Neuron (in vitro differentiated cells): ENCODE data around the gene SNX13.
"Not testable (repeated sequence)": the region's sequence is repeated elsewhere in the genome, so short reads cannot be mapped to it uniquely, and the experiment has no call there.

Source experiments
- H2AFZ ChIP-seq: one replicate; pipeline ENCODE4 v1.6.1; 2013; ENCODE audit warnings: low read depth, mild to moderate bottlenecking, inconsistent platforms, low read length, moderate library complexity
- H3K27me3 ChIP-seq: one replicate; pipeline ENCODE4 v1.6.1; 2013; ENCODE audit warnings: low read length; ENCODE audit not compliant: insufficient read depth
- H3K36me3 ChIP-seq: one replicate; pipeline ENCODE4 v1.6.1; 2013; ENCODE audit warnings: low read length; ENCODE audit not compliant: insufficient read depth
- H3K4me1 ChIP-seq: one replicate; pipeline ENCODE4 v1.6.1; 2013; ENCODE audit warnings: low read length; ENCODE audit not compliant: insufficient read depth
- H3K4me3 ChIP-seq: 2 replicates; pipeline ENCODE4 v1.5.1; 2013; ENCODE audit warnings: mild to moderate bottlenecking, low read length, moderate library complexity
- H3K9me3 ChIP-seq: one replicate; pipeline ENCODE4 v1.6.1; 2013; ENCODE audit warnings: low read length

Gene SNX13

DNA sequence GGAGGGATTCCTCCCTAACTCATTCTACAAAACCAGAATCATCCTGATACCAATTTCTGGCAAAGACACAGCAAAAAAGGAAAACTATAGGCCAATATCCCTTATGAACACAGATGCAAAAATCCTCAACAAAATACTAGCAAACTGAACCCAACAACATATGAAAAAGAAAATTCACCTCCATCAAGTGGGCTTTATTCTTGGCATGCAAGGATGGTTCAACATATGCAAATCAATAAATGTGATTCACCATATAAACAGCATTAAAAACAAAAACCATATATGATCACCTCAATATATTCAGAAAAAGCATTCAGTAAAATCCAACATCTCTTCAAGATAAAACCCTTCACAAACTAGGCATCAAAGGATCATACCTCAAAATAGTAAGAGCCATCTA lies 23.5 kb downstream of the SNX13 start:
- Histone ChIP-seq H3K4me1 (no peaks in the 10 kb centered on the region), H3K9me3 (peaks cover 4% of the 10 kb centered on the region), H3K27me3 (no peaks in the 10 kb centered on the region), H3K4me3 (no peak overlapping the region), H2AFZ (no peak overlapping the region), H3K36me3 (no peaks in the 10 kb centered on the region)

DNA sequence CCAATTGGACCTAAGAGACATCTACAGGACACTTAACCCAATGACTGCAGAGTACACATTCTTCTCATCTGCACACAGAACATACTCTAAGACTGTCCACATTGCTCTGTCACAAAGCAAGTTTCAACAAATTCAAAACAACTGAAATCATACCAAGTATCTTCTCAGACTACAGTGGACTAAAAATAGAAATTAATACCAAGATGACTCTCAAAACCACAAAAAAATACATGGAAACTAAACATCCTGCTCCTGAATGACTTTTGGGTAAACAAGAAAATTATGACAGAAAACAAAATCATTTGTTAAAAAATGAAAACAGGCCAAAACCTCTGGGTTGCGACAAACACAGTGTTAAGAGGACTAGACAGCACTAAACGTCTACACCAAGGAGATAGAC lies 24.5 kb downstream of the SNX13 start:
- Histone ChIP-seq H3K4me3 (no peak overlapping the region), H3K36me3 (no peaks in the 10 kb centered on the region), H2AFZ (no peak overlapping the region), H3K9me3 (peaks cover 4% of the 10 kb centered on the region), H3K4me1 (no peaks in the 10 kb centered on the region), H3K27me3 (no peaks in the 10 kb centered on the region)

DNA sequence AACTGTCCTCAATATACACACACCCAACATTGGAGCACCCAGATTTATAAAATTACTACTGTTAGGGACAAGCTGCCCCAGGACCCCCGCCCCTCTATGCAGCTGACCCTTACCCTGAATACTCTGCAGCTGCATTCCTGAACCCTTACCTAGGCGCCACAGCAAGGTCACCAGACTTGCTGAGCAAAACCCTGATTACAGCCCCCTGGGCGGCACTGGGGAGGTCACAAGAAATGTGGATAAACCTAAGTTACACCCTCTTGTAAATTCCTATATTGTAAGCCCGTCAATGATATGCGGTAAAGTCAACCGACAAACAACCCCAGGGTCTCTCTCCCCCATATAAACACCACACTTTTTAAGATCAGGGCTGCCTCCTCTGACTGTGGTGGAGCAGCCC lies 25.1 kb downstream of the SNX13 start:
- Histone ChIP-seq H3K4me1 (no peaks in the 10 kb centered on the region), H3K4me3 (no peak overlapping the region), H2AFZ (no peak overlapping the region), H3K27me3 (no peaks in the 10 kb centered on the region), H3K9me3 (peaks cover 4% of the 10 kb centered on the region), H3K36me3 (no peaks in the 10 kb centered on the region)

DNA sequence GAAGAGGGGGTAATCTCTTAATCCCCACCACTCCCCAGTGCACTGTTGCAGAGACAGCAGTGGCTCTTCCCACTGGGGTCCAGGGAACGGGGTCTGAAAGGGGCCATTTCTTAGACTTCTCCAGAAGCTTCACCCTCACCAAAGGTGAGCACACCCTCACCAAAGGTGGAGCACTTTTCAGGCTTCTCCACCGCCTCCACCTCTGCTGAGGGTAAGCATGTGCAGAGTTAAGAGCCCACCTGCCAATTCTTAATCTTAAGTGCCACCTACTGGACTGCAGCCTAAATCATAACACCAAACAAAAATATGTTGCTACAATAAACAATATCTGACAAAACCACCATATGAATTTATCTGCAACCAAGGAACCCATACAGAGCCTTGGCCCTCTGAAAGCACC lies 27.0 kb downstream of the SNX13 start:
- Histone ChIP-seq H2AFZ (no peak overlapping the region), H3K4me1 (no peaks in the 10 kb centered on the region)

DNA sequence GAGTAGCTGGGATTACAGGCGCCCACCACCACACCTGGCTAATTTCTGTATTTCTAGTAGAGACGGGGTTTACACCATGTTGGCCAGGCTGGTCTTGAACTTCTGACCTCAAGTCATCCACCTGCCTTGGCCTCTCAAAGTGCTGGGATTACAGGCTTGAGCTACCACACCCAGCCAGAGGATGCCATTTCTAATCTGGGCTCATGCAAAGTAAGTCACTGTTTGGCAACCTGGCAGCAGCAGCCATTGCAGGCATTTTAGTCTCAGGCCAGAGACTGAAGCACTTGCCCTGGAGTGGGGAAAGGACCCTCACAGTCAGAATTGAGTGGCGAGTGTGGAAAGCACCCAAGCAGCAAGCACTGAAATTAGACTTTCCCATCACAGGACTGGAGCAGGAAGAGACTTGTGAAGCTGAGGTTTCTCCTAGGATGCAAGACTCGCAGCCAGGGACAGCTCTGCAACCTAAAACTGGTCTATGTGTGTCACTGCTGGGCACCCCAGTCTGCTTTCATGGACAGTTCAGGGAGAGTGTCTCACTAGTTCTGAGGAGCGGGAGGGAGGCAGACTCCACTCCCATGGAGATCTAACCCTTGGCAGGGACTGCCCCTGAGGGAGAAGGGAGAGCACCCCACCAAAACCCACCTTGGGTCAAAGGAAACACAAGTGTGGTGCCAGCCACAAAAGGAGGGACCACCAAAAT lies 27.6 kb downstream of the SNX13 start:
- Histone ChIP-seq H3K27me3 (no peaks in the 10 kb centered on the region), H2AFZ (no peak overlapping the region), H3K4me1 (no peaks in the 10 kb centered on the region)

More for the DNA sequence above, 27.0 kb downstream of the SNX13 start:
- Histone ChIP-seq H3K27me3 (no peaks in the 10 kb centered on the region), H3K9me3 (peaks cover 4% of the 10 kb centered on the region), H3K4me3 (no peak overlapping the region), H3K36me3 (no peaks in the 10 kb centered on the region)

DNA sequence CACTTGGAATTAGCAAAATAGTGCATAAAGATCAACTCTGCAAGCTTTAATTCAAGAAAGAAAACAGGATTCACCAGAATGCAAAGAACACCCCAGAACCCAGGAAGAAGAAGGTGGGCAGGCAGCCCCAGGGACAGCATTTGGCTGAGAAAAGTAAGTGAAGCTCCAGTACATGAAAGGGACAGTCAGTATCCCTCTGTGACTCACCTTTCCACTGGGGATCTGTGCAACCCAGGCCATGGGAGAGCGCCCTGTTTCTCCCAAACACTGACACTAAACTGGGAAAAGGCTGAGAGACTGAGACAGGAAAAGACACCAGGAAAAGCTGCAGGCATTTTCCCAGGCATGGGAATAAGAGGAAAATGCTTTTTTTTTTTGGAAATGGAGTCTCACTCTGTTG lies 28.2 kb downstream of the SNX13 start:
- peaks cover 3% of the 10 kb centered on the region for H3K9me3 ChIP-seq
- H3K27me3 ChIP-seq: no peaks in the 10 kb centered on the region
- no peak overlapping the region for H2AFZ ChIP-seq
- no peaks in the 10 kb centered on the region for H3K4me1 ChIP-seq
- H3K4me3 ChIP-seq: no peak overlapping the region
- no peaks in the 10 kb centered on the region for H3K36me3 ChIP-seq

More for the DNA sequence above, 27.6 kb downstream of the SNX13 start:
- H3K4me3 ChIP-seq: no peak overlapping the region
- H3K36me3 ChIP-seq: no peaks in the 10 kb centered on the region
- peaks cover 4% of the 10 kb centered on the region for H3K9me3 ChIP-seq

DNA sequence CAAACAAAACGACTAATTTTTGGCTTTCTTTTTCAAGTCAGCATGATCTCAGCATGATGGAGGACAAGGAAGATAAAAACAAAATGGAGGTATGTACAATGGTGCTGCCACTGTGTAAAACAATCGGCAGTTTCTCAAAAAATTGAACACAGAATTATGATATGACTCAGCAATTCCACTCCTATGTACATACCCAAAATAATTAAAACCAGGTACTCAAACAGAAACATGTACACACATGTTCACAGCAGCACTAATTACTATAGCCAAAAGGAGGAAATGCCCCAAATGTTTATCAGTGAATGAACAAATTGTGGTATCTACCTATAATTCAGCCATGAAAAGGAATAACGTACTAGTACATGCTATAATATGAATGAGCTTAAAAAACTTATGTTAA lies 29.9 kb downstream of the SNX13 start:
- Histone ChIP-seq H3K4me3 (no peak overlapping the region), H3K9me3 (no peaks in the 10 kb centered on the region), H3K4me1 (no peaks in the 10 kb centered on the region), H3K36me3 (no peaks in the 10 kb centered on the region), H3K27me3 (no peaks in the 10 kb centered on the region), H2AFZ (no peak overlapping the region)

DNA sequence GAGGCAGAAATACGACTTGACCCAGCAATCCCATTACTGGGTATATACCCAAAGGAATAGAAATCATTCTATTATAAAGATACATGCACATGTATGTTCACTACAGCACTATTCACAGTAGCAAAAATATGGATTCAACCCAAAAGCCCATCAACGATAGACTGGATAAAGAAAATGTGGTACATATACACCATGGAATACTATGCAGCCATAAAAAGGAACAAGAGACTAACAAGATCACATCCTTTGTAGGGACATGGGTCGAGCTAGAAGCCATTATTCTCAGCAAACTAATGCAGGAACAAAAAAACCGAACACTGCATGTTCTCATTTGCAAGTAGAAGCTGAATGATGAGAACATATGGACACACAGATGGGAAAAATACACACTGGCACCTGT lies 31.0 kb downstream of the SNX13 start:
- H3K4me3 ChIP-seq, H3K36me3 ChIP-seq, H2AFZ ChIP-seq, H3K9me3 ChIP-seq, H3K27me3 ChIP-seq, H3K4me1 ChIP-seq: not testable (repeated sequence)

DNA sequence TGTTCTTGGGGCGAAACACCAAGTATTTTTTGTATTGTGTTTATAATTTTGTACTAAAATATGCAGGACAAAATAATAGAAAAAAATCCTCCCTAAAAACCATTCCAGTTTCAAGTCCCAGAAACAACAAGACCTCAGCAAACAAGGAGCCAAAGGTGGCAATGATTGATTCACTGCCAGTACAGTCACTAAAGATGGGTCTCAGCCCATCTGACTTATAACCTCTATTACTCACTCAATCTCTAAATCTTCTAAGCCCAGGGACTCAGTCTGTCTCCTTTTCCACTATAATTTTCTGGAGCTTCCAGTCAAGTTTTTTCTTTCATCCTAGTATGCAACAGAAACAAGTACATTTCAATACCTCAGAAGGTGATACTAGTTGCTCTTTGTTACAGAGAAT lies 33.3 kb downstream of the SNX13 start:
- Histone ChIP-seq H3K9me3 (no peaks in the 10 kb centered on the region), H3K27me3 (no peaks in the 10 kb centered on the region), H2AFZ (no peak overlapping the region), H3K4me3 (no peak overlapping the region), H3K36me3 (no peaks in the 10 kb centered on the region), H3K4me1 (no peaks in the 10 kb centered on the region)

DNA sequence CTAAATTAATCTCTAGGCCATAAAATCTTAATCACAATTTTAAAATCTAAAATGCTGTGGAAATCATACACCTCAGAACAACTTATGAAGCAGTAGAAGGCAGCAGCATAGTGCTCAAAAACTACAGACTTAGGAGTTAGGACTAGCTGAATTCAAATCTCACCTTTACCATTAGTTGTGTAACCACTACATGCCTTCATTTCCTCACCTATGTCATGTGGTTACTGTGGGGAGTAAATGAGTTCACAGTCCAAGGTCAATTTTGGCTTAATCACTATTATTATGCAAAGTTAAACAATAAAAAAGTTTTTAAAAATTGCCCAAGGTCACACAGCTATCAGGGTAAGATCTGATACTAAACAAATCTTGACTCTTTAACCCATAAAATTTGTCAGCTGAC lies 37.0 kb downstream of the SNX13 start:
- H3K27me3 ChIP-seq: no peaks in the 10 kb centered on the region
- H3K4me1 ChIP-seq: peaks cover under 1% of the 10 kb centered on the region
- H3K9me3 ChIP-seq: no peaks in the 10 kb centered on the region
- H3K36me3 ChIP-seq: no peaks in the 10 kb centered on the region
- no peak overlapping the region for H3K4me3 ChIP-seq
- no peak overlapping the region for H2AFZ ChIP-seq

DNA sequence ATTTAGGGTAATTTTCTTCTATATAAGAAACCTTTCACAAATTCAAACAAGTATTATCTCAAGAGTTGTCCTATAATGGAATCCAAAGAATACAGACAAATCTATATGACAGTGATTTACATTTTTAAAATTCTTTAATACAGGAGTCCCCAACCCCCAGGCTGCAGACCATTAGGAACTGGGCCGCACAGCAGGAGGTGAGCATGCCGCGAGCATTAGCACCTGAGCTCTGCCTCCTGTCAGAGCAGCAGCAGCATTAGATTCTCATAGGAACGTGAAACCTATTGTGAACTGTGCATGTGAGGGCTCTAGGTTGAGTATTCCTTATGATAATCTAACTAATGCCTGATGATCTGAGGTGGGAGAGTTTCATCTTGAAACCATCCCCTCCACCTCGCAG lies 37.7 kb downstream of the SNX13 start:
- Histone ChIP-seq H3K4me1 (peaks cover 4% of the 10 kb centered on the region), H2AFZ (no peak overlapping the region), H3K36me3 (no peaks in the 10 kb centered on the region), H3K4me3 (no peak overlapping the region), H3K9me3 (no peaks in the 10 kb centered on the region), H3K27me3 (no peaks in the 10 kb centered on the region)

DNA sequence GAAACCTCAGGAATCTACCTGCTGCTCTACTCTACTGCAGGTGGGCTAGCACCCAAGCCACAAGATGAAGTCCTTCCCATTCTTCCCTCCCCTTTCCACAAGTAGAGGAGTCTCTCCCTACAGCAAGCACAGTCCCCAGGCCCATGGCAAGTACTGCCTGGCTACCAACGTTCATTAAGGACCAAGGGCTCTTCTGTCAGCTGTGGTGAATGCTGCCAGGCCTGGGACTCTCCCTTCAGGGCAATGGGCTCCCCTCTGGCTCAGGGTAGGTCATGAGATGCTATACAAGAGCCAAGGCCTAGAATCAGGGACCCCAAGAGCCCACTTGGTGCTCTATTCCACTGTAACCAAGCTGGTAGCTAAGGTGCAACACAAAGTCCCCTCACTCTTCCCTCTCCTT lies 39.8 kb downstream of the SNX13 start:
- H3K4me1 ChIP-seq: peaks cover 4% of the 10 kb centered on the region
- no peak overlapping the region for H3K4me3 ChIP-seq
- H3K36me3 ChIP-seq: peaks cover 3% of the 10 kb centered on the region
- H3K9me3 ChIP-seq: no peaks in the 10 kb centered on the region
- H2AFZ ChIP-seq: no peak overlapping the region
- H3K27me3 ChIP-seq: no peaks in the 10 kb centered on the region

DNA sequence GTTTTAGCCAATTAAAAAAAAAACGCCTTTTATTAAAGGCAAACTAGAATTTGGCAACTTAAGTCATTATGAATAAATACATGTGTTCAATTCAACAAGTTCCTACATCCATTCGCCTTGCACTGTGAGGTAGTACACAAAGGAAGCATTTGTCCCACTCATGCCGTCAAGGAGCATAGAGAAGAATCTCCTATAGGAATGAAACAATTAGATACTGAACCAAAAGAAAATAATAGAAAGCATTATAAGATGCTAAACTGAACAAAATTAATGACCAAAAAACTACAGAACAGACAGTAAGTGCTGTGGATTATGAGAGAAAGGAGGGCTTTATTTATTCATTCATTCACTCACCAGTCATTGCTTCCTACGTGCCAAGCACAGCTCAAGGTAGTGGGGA lies 42.2 kb downstream of the SNX13 start:
- Histone ChIP-seq H2AFZ (no peak overlapping the region), H3K36me3 (peaks cover 3% of the 10 kb centered on the region)

DNA sequence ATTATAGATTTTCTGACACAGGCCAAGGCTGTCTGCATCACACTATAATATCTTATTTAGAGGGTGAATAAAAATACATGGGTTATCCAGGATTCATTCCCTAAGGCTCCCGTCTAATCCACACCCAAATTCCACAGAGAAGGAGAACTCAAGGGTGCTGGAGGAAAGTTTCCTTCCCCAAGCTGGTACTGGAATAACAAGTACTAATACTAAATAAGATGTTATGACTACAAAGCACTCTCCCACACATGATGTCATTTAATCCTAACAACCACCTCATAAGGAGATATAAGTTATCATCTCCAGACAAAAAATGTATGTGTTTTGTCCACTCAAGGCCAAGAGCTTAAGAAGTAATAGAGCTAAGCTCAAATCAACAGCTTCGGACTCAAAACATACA lies 53.0 kb downstream of the SNX13 start:
- Histone ChIP-seq H3K9me3 (no peaks in the 10 kb centered on the region), H3K4me1 (peaks cover 7% of the 10 kb centered on the region), H2AFZ (no peak overlapping the region), H3K27me3 (no peaks in the 10 kb centered on the region), H3K4me3 (no peak overlapping the region), H3K36me3 (peaks cover 20% of the 10 kb centered on the region)

More for the DNA sequence above, 42.2 kb downstream of the SNX13 start:
- no peaks in the 10 kb centered on the region for H3K9me3 ChIP-seq
- H3K27me3 ChIP-seq: no peaks in the 10 kb centered on the region
- H3K4me3 ChIP-seq: no peak overlapping the region
- H3K4me1 ChIP-seq: peaks cover 4% of the 10 kb centered on the region
